GM12801 (cell line): ENCODE measurements around the gene CSTF3.

Source experiments
- CTCF ChIP-seq: IDR thresholded peaks from one replicate; pipeline ENCODE4 v1.5.1; 2011; ENCODE audit warnings: control low read depth; ENCODE audit not compliant: insufficient read length; ENCODE audit errors: extremely low read depth

Gene CSTF3

GRCh38 chr11:33094157-33094556 is 67.1 kb downstream of the CSTF3 start:
- TF ChIP-seq CTCF: no peak

DNA sequence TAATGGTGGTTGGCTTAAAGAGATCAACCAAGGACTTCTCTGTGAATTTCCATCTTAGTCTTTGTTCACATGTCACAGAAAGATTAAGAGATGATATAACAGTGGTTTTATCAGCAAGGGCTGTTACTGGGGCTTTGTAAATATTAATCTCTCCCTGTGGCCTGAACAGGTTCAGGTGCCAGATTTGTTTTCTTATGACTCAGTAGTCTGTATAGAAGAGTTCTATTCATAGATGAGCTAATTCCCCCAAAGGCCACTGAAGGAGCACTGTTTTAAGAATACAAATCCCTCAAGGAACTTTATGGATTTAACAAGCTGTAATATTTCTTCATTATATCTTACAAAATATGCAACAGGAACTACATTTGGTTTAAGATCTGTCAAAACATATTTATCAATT is 71.5 kb downstream of the CSTF3 start:
- TF ChIP-seq CTCF: no peak

GRCh38 chr11:33086017-33086416 is 75.3 kb downstream of the CSTF3 start:
- no peak for TF ChIP-seq CTCF

GRCh38 chr11:33083918-33084317 is 77.4 kb downstream of the CSTF3 start:
- TF ChIP-seq CTCF: no peak

DNA sequence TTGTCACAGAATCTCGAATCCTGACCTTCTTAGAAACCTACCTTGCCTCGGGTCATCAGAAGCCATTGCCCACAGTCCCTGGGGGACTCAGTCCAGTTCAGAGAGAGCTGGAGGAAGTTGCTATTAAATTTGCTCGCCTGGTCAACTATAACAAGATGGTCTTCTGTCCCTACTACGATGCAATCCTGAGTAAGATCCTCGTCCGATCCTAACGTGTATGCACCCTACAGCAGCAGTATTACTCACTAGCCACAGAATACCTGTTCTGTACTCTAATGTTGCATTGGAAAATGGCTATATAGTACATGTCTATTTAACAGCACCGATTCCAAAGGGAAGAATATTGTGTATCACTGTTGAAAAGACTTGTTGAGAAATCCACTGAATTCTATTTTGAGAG is 88.8 kb downstream of the CSTF3 start:
- no peak for TF ChIP-seq CTCF

DNA sequence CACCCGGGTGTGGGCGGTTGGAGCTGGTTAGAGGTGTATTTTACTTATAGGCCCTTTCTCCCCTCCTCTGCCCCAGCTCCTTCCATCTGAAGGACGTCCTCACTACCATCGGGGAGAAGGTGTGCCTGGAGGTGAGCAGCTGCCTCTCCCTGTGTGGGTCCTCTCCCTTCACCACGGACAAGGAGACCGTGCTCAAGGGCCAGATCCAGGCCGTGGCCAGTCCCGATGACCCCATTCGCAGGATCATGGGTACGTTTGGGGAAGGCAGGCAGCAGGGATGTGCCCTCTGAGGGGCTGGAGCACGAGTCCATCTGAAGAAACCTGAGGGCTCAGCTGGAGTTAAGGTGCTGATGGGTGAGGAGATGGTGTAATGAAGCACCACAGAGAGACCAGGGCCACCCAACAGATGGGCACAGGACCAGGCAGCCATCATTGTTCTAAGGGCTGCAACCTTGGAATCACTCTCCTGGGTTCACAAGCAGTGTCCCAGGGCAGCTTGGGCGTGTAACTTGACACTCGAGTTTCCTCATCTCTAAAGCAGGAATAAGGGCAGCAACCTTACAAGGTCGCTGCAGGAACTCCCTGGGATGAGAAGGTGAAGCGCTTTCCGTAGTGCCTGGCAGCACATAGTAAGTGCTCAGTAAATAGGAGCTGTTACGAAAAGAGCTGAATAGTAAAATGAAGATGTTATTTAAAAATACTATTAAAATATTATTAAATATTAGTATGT is 92.5 kb downstream of the CSTF3 start:
- no peak for TF ChIP-seq CTCF

DNA sequence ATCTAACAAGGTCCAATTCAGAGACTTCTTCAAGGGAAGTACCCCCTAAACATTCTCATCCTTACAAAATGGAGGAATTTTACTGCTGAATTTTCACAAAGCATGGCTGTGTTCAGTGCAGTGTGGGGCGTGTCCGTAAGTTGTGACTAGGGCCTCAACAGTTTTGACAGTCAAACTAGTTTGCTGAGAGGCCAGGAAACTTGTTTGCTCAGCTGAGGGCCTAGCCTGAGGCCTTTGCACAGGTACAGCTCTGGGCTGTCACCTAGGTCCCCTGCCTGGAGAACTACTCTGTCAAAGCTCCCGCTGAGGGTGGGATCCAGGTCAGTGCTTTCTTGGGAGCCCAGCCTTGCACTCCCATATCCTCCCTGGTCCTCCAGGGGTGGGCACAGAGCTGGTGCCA is 94.0 kb downstream of the CSTF3 start:
- no peak for TF ChIP-seq CTCF
